GM21619 (cell line): ENCODE data around the gene PTGER4.
"Not testable (repeated sequence)": the region's sequence is repeated elsewhere in the genome, so short reads cannot be mapped to it uniquely, and the experiment has no call there.

Experiments used
- ATAC-seq: cut with Tn5 transposase; IDR thresholded peaks from one replicate; pipeline ENCODE4 v1.9.1; 2021; ENCODE audit not compliant: unreplicated experiment

PTGER4 gene

DNA sequence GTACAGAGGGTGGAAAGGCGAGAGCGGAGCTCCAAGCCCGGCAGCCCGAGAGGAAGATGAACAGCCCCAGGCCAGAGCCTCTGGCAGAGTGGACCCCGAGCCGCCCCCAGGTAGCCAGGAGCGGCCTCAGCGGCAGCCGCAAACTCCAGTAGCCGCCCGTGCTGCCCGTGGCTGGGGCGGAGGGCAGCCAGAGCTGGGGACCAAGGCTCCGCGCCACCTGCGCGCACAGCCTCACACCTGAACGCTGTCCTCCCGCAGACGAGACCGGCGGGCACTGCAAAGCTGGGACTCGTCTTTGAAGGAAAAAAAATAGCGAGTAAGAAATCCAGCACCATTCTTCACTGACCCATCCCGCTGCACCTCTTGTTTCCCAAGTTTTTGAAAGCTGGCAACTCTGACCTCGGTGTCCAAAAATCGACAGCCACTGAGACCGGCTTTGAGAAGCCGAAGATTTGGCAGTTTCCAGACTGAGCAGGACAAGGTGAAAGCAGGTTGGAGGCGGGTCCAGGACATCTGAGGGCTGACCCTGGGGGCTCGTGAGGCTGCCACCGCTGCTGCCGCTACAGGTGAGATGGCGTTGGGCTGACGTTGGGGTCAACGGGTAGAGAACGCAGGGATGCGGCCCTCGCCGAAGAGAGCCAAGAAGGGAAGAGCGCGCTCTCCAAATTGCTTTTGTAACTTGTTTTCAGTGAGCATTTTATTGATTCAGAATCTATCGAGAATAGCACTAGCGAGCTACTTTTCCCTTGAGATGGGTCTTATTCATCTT lies at the start of gene PTGER4:
PTGER4 (plus strand) TSS at position 3 of the 769 bp plus-strand sequence. CDS start 1,079 bp downstream, outside the sequence.
- ATAC-seq: peak; percentile 32

DNA sequence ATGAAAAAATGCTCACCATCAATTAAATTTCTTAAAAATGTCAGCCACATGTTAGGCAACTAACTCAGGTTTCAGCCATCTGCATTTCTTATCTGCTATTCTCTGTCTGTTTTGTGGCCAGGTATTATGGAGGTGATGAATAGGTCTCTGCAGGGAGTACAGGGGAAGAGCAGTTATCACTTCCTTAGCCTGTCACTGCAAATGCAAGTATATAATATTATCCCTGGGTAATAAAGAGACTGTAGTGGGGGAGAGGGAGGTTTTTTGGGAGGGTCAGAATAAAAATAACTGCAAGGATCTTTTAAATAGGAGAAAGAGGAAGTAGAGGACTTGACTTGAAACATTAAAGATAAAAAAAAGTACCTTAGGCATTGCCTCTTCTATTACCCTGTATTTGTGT lies 49.6 kb upstream of the PTGER4 start:
- ATAC-seq: no peak

DNA sequence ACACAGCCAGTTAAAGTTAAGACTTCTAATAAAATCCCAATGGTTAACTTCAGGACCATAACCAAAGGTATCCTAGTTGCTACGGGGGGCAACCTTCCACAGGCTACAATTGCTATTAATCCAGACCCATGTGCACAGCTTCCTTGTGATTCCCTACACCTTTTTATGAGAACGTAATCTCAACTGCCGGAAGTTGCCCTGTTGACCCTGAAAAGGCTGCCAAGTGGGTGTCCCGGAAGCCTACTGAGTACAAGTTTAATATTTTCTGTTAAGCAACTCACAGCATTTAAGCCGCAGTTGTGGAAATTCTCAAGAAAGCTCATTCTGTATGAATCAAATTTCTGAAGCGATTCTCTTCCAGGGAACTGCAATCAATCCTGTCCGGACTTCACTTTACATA lies 48.5 kb upstream of the PTGER4 start:
- no peak for ATAC-seq

DNA sequence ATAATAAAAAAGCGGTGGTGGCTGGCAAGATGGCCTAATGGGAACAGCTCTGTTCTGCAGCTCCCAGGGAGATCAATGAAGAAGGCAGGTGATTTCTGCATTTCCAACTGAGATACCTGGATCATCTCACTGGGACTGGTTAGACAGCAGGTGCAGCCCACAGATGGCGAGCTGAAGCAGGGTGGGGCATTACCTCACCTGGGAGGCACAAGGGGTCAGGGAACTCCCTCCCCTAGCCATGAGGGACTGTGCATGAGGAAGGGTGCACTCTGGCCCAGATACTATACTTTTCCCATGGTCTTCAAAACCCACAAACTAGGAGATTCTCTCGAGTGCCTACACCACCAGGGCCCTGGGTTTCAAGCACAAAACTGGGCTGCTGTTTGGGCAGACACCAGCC lies 45.6 kb upstream of the PTGER4 start:
- ATAC-seq: no peak

DNA sequence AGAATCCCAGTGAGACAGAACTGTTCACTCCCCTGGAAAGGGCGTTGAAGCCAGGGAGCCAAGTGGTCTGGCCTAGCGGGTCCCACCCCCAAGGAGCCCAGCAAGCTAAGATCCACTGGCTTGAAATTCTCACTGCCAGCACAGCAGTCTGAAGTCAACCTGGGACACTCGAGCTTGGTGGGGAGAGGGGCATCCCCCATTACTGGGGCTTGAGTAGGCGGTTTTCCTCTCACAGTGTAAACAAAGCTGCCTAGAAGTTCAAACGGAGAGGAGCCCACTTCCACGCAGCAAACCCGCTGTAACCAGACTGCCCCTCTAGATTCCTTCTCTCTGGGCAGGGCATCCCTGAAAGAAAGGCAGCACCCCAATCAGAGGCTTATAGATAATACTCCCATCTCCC lies 45.1 kb upstream of the PTGER4 start:
- no peak for ATAC-seq

DNA sequence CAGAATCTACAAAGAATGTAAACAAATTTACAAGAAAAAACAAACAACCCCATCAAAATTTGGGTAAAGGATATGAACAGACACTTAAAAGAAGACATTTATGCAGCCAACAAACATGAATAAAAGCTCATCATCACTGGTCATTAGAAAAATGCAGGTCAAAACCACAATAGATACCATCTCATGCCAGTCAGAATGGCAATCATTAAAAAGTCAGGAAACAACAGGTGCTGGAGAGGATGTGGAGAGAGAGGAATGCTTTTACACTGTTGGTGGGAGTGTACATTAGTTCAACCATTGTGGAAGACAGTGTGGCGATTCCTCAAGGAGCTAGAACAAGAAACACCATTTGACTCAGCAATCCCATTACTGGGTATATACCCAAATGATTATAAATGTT lies 40.2 kb upstream of the PTGER4 start:
- not testable (repeated sequence) for ATAC-seq

DNA sequence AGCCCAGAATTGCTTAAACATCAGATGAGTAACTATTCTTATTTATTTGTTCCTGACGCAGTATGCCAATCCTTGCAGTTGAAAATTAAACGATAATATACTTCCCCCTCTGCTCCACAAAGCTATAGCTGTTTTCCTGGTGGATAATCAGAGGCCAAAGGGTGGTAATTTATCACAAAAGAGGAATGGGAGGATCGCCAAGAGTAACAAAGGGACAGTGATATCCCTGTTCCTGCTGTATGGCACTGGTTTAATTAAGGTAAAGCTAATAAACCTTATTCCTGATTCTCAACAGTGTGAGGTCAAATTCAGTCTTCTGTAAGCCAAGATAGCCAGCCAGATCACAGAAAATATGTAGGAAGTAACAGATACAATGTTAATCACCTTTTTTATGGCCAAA lies 33.4 kb upstream of the PTGER4 start:
- ATAC-seq: no peak

DNA sequence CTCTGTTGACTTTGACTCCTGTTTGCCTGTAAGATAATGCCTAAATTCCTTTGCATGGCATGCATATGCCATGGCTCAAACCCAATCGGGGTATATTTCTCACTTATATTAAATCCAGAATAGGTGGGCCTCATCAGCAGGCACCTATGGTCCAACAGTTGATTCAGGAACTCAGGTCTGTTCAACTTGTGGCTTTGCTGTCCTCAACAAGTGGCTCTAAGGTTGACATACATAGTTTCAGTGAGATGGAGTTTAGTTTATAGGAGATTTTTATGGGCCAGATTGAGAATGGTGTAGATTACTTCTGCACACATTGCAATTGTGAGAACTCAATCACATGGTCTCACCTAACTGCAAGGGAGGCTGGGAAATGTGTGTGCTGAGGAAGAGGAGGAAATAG lies 31.6 kb upstream of the PTGER4 start:
- ATAC-seq: no peak

DNA sequence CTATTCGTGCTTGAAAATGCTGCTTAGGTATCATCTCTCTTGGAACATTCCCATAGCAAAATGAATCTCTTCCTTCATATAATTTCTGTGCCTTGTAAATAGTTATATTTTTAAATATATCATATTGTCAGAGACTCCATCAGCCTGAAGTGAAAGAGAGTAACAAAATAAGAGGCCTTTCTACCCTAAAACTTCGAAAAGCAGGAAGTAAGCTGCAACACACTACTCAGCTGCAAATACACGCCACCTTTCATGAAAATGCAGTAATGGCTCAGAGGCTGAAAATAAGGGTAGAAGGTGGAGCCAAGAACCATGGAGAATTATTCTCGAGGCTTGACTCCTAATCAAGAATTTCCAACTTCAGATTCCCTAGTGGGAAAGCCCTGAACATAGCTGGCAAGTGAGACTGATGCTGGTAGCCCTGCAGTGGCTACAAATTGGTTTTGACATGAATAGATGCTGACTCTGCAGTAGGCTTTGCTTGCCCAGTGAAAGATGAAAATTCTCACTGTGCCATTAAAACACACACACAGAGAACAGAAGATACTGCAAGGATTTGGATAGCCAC lies 30.2 kb upstream of the PTGER4 start:
- no peak for ATAC-seq

DNA sequence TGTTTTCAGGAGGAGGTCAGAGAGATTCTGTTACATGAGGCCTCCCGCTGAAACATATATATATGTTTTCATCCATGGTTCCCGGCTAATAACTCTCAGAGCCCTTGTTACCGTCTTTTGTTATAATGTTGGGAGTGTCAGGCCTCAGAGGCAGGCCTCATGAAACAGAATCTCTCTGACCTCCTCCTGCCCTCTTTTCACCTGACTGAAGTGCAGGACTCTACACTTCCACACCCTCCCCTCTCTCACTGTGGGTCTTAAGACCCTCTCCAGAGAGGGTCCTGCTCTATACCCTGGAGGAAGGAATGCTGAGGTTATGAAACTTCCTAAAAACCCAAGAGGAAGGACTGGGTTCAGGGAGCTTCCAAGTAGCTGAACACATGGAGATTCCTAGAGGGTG lies 28.5 kb upstream of the PTGER4 start:
- ATAC-seq: no peak

DNA sequence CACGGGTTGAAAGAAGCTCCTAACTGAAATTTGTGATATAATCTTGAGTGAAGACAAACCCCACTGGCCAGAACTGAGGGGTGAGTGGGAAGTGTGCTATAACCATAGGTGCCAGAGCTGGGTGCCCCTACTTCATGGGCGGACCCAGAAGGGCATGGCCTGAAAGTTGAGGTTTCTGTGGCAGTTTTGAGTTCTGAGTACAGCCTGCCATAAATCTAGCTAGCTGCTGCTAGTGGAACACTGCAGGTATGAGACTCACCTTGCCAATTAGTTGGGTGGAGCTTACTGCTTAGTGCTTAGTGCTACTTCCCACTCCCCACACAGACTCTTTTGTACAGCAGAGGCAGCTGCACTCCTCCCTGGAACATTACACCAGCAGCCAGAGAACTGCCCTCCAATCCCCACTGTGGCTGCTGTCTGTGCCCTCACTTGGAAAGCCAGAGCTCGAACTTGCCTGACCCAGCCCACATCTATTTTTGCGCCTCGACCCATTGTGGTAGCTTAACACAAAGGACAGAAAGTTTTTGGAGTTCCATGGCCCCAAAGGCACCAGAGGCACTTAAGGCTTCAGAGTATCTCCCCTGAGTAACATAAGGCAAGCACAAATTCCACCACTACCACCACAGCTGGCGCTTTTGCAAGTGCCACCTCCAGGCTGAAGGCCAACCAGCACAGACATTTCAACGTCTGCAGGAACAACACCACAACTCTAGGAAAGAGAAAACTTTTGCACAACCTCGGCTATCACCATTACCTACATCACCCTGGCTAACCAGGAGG lies 27.1 kb upstream of the PTGER4 start:
- no peak for ATAC-seq

DNA sequence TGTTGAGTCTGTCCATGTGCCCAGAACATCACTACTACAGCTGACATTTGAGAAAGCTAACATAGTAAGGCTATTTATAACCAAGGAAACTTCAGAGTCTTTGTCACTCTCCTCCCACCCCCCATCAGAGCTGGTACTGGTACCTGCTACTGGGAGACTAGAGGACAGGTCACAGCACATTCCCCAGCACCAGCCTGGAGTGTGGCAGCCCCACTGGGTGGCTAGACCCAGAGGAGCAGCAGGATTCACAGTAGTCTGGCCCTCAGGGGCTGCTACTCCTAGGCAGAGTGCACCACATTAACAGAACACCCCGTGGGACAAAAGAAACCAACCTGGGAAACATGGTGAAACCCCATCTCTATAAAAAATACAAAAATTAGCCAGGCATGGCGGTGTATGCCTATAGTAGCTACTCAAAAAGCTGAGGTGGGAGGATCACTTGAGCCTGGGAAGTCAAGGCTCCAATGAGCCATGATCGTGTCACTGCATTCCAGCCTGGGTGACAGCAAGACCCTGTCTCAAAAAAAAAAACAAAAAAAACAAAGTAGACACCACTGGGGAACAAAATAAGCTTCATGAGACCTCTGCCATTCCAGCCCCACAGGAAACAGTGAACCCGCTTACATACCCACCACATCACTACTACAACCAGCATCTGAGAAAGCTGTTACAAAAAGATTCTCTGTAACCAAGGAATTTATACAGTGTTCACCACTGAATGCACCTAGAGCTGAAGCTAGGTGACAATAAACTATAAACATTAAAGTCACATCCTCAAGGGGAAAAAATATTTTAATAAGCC lies 26.3 kb upstream of the PTGER4 start:
- ATAC-seq: no peak

DNA sequence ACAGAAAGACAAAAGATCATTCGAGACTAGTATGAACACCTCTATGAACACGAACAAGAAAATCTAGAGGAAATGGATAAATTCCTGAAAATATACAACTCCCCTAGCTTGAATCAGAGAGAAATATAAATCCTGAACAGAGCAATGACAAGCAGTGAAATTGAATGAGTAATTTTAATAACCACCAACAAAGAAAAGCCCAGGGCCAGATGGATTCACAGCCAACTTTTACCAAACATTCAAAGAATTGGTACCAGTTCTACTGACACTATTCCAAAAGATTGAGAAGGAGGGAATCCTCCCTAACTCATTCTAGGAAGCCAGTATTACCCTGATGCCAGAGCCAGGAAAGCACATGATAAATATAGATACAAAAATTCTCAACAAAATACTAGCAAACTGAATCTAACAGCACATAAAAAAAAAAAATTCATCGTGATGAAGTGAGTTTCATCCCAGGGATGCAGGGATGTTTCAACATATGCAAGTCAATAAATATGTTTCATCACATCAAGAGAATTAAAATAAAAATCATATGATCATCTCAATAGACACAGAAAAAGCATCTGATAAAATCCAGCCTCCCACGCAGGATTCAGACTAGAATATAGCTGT lies 25.2 kb upstream of the PTGER4 start:
- no peak for ATAC-seq

DNA sequence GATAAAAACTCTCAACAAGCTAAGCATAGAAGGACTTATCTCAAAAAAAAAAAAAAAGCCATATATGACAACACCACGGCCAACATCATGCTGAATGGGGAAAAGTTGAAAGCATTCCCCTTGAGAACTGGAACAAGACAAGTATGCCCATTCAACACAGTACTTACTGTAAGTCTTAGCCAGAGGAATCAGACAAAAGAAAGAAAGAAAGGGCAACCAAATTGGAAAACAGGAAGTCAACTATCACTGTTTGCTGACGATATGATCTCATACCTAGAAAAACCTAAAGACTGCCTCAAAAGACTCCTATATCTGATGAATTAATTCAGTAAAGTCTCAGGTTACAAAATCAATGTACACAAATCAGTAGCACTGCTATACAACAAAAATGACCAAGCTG lies 24.6 kb upstream of the PTGER4 start:
- ATAC-seq: no peak

DNA sequence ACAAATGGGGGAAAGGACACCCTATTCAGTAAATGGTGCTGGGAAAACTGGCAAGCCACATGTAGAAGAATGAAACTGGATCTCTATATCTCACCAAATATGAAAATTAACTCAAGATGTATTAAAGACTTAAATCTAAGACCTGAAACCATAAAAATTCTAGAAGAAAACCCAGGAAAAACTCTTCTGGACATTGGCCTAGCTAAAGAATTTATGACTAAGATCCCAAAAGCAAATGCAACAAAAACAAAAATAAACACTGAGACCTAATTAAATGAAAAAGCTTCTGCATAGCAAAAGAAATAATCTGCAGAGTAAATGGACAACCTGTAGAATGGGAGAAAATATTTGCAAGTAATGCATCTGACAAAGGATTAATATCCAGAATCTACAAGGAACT lies 23.6 kb upstream of the PTGER4 start:
- not testable (repeated sequence) for ATAC-seq

DNA sequence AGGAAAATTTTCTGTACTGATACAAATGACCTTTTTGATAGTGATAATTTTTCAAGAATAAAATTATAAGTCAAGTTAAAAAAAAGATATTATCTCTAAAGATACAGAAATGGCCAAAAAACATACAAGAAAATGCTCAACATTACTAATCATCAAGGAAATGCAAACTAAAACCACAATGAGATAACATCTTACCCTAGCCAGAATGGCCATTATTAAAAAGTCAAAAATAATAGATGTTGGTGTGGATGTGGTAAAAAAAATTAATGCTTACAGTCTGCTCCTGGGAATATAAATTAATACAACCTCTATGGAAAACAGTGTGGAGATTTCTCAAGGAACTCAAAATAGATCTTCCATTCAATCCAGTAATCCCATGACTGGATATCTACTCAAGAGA lies 22.9 kb upstream of the PTGER4 start:
- ATAC-seq: no peak

DNA sequence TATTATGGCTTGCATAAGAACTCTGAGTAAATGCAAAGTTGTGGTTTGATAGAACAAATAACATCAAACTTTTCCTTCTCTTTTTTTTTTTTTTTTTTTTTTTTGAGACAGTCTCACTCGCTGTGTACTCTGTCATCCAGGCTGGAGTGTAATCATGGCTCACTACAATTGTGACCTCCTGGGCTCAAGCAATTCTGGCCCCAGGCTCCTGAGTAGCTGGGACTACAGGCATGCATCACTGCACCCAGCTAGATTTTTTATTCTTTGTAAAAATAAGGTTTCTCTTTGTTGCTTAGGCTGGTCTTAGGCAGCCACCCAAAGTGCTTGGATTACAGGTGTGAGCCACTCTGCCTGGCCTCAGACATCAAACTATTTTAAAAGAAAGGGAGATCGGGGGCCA lies 19.0 kb upstream of the PTGER4 start:
- no peak for ATAC-seq

DNA sequence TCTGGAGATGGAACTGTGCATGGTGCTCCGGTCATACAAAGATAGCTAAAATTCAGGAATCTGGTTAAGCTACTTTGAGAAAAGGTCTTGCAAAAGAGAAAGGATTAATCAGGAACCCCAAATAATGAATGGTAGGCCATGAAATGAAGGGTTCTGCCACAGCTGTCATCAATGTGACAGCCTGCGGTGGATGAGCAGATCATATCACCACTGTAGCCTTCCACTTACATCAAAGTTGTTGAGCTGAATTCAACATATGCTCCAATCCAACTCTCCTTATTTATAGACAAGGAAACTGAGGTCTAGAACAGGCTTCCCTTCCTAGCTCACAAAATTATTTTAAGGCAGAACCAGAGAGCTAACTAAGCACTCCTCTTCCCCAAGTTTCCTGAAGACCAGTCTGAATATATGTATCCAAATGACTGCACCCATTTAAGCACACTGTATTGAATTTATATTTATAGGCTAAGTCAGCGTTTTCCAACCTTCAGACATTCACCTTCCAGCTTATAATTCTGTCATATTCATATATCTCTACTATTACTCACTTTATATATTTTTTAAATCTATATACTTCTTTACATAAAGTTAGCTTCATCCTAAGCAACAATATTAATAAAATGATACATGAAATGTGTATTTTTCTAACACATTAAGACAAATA lies 13.9 kb upstream of the PTGER4 start:
- no peak for ATAC-seq

DNA sequence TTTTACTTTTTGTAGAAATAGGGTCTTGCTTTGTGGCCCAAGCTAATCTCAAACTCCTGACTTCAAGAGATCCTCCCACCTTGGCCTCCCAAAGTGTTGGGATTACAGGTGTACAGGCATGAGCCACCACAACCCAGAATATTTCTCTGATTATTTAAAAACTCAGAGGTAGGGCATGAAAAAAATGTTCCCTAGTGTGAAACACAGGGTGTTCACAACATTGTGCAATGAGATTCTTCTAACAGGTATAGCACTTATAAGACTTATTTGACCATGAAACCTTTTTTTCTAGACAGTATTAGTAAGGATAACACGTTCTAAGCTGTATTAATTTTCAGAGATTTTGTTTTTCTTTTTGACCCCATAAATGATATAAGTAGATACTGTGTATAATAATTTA lies 13.1 kb upstream of the PTGER4 start:
- ATAC-seq: no peak

DNA sequence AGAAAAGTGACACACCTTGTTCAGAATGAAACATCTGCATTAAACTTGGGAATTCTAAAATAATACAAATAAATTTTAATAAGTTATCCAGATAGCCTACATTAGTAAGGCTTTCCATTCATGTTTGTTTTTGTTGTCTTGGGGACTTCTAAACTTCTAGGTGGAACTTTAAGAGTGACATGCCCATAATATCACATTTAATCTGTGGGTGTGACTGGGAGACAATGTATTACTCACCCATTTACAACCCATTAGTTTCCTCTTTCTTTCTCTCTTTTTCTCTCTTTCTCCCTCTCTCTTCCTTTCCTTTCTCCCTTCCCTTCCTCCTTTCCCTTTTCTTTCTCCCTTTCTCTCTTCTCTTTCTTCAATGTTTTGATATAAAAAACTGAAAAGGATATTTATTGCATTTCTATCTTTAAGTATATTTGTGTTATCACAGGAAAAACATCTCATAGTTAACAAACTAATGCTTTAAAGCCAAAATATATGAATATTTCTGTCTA lies 12.5 kb upstream of the PTGER4 start:
- ATAC-seq: no peak
